Measurements from ENCODE around the gene BCL7C.
A peak's percentile ranks its signal among the peaks of the same experiment; 100 is the strongest.
"Not testable (repeated sequence)": the region's sequence is repeated elsewhere in the genome, so short reads cannot be mapped to it uniquely, and the experiment has no call there.

Gene BCL7C

DNA sequence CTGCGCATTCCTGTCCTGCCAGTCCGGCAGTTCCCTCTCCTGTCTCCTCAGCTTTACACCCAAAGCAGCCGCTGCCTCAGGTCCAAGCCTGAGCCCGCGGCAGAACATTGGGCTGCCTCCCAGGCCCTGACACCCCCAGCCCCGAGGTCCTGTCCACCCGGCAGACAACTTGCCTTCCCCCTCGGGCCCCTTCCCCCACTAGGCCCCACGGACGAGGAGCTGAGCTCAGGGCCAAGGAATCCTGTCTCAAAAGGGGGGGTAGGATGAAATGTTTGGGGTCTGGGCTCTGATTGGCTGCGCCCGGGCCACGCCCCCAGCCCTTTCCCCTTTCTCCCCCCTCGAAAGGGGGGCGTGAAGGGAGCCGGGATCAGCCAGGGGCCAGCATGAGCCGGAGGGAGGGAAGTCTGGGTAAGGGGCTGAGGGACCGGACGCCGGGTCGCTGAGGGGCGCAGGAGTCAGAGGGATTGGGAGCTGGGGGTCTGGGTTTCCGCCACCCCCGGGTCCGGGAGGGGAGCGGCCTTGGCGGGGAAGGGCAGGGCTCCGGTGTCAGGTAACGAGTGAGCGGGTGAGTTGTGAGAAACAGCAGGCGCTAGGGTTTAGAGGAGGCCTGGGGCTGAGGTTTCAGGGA is 2.5 kb upstream of the BCL7C start, which contains the start of gene CTF1:
Gene CTF1 (plus strand): TSS at position 354 of the 628 bp plus-strand sequence. CDS start 30 bp downstream, at position 384.
- DNase-seq (ENCODE audit: low read depth in 3 of 3, low spot score in 1 of 3) = no peak

DNA sequence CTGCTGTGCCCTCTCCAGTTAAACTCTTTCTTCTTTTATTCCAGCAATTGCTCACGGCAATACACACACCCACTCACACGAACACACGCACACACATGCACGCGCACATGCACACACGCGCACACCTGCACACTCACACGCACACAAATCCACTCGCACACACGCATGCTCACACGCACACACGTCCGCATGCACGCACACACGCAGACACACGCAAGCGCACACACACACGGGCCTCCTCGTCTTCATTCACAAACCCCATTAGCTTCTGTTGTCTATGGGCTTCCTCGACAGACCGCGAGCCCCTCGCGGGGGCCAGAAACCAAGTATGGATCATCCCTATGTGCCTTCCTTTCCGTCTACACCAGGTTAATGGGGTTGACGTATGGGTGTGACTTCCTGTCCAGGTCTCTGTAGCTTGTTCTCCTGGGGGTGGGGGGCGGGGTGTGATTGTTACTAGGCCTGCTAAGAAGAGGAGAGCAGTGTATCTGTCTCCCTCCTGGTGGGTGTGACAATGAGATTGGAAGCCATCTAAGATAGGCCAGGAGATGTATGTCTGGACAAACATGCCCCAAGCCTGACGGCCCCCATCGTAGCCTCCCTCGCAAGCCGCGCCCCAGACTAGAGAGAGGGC is 1.9 kb upstream of the BCL7C start:
- DNase-seq (ENCODE audit: low read depth in 3 of 3, low spot score in 1 of 3) = no peak

DNA sequence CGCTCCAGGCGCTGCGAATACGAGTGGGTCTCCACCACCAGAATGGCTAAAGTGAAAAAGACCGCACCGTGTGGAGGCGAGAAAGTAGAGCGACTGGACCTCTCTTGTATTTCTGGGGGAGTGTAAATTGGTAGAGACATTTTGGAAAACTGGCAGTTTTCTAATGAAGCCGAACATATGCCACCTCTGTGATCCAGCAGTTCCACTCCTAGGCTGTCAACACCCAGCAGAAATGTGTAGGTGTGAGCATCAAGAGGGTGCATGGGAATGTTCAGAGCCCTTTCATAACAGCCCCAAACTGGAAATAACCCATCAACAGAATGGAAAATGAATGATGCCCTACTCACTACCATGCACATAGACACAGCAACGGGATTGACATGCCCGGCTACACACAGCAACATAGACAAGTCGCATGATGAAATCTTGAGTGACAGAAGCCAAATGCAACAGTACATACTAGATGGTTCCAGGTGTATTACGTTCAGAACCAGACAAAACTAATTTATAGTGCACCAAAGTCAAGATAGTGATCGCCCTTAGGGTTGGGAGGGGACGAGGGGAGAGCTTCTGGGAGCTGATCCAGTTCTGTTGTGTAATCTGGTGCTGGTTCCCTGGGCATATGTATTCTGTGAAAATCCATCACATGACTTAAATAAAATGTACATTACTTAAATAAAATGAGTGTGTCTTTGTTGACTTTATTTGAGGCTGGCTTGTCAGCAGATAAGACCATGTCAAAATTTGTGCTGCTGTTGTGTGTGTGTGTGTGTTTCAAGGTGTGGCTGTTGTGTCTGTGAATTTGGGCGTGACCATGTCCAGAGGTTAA is 877 bp upstream of the BCL7C start:
- DNase-seq (ENCODE audit: low read depth in 3 of 3, low spot score in 1 of 3) = no peak

DNA sequence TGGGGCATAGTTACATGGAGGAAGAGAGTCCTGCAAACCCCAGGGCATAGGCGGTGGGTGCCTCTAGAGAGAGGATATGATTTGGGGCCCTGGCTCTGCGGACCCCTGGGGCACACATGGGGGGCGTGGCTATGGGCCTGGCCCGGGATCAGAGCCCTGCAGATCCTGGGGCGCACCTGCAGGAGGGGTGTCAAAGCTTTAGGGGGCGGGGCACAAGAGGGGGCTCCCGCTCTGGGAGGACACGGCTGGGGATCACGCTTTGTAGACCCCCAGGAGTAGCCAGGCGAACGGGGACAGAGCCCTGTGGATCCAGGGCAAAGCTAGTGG is 497 bp downstream of the BCL7C start:
- DNase-seq (ENCODE audit: low read depth in 3 of 3, low spot score in 1 of 3) = no peak

DNA sequence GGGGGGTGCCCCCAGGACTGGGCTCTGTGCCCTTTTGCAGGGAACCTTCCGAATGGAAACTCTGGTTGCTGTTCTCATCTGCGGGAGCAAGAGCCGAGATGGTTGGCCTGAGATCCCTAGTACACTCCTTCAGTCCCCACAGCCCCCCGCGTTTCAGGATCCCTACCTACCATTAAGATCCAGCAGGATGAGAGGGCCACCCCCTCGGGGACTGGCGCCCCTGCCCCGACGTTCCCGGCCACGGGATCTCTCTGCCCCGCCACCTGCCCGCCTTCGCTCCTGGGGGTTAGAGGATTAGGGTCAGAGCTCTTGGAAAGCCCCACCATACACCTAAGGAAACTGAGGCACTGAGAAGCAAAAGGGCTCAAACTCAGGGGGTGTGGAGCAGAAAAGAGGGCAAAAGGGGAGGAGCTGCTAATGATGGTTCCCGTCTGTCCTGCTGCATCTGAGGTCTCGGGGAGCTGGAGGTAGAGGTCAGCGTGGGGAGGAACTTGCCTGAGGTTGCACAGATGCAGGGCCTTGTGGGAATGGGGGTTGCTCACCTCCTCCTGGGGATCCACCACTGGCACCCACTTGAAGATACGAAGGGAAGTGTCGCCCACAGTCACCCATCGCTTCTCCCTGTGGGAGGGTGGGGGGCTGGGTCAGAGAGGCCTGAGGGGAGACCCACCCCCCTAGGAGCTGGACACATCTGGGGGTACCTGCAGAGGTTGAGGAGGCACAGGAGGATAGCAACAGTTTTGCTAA is 1.0 kb downstream of the BCL7C start:
- no peak for DNase-seq (ENCODE audit: low read depth in 3 of 3, low spot score in 1 of 3)

DNA sequence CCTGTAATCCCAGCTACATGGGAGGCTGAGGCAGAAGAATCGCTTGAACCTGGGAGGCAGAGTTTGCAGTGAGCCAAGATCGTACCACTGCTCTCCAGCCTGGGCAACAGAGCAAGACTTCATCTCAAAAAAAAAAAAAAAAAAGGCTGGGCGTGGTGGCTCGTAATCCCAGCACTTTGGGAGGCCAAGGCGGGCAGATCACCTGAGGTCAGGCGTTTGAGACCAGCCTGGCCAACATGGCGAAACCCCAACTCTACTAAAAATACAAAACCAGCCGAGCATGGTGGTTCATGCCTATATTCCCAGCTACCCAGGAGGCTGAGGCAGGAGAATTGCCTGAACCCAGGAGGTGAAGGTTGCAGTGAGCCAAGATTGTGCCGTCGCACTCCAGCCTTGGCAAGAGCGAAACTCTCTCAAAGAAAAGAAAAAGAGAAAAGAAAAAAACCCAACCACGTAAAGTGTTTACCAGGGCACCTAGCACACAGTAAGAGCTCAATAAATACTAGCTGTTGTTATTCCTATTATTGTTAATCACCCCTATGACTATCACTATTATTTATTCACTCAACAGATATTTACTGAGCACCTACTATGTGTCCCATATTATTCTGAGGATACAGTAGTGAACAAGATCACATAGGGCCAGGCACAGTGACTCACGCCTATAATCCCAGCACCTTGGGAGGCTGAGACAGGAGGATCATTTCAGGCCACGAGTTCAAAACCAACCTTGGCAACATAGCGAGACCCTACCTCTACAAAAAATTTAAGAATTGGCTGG is 2.6 kb downstream of the BCL7C start:
- not testable (repeated sequence) for DNase-seq (ENCODE audit: low read depth in 3 of 3, low spot score in 1 of 3)

DNA sequence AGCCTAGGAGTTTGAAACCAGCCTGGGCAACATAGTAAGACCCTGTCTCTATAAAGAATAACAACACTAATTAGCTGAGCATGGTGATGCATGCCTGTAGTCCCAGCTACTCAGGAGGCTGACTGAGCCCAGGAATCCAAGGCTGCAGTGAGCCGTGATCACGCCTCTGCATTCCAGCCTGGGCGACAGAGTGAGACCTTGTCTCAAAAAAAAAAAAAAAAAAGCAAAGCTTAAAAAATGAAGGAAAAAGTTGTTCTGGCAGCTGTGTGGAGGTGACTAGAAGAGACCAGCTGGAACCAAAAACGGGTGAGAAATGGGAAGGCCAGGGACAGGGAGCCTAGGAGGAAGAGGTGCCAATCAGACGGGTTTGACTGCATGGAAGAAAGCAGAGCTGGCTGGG is 4.2 kb downstream of the BCL7C start:
- DNase-seq (ENCODE audit: low read depth in 3 of 3, low spot score in 1 of 3) = no peak

DNA sequence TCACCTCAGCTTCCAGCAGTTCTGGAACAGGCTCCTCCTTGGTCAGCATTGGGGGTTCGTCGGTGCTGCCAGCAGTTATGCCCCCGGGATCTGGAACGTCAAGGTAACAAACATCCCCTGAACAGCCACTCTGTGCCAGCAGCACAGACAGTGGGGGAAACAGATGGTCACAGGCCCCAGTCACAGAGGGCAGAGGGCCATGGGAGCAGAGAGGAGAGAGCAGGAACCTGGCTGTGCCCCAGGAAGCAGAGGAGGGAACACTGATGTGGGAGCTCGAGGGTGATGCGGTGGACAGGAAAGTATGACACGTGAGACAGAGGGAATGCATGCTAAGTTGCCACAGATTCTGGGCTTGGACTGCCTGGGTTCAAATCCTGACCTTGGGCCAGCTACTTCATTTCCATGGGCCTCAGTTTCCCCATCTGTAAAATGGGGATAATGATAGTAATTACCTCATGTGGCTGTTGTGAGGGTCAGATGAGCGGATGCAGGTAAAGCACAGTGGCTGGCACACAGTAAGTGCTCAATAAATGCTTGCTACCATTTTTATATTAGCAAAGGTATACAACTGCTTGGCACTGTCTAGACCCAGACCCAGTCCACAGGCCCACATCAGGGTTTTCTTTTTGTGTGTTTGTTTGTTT is 4.9 kb downstream of the BCL7C start:
- no peak for DNase-seq (ENCODE audit: low read depth in 3 of 3, low spot score in 1 of 3)

DNA sequence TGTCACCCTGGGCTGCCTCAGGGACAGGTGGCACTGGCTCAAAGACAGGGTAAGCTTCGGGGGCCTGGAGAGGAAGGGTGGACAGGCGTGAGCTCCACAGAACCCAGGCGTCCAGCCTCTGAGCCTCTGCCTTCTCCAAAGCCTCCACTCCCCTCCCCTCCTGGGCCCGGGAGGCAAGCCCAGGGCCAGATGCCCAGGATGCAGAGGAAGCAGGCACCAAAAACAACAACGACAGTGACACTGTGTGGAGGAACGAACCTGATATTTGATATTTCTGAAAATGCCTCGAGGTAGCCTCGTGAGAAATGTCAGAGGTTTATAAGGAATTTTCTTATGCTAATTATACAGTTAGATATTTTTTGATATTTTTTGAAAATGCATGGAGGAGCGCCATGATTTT is 6.0 kb downstream of the BCL7C start:
- no peak for DNase-seq (ENCODE audit: low read depth in 3 of 3, low spot score in 1 of 3)

DNA sequence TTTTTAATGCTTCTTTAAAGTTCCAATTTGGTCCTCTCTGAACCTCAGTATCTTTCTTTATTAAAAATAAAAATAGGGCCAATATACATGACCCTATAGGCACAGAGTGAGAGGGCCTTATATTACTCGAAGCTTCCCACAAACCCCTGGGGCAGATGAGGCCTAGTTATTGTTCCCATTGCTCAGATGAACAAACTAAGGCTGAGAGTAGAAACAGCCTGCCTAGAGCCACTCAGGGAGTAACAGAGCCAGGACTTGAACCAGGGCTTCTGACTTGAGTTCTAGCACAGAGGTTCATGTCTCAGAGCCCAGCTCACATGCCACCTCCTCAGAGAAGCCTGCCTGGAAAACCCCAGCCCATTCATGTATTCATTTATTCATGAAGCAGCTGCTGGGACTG is 7.7 kb downstream of the BCL7C start:
- DNase-seq (ENCODE audit: low read depth in 3 of 3, low spot score in 1 of 3) = no peak

DNA sequence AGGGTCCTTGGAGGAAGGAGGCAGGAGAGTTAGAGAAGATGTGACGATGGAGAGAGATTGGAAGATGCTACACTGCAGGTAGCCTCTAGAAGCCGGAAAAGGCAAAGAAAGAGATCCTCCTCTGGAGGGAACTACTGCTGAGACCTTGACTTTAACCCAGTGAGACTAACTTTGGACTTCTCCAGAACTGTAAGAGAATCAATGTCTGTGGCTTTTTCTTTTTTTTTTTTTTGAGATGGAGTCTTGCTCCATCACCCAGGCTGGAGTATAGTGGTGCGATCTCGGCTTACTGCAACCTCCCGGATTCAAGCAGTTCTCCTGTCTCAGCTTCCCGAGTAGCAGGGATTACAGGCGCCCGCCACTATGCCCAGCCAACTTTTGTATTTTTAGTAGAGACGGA is 8.7 kb downstream of the BCL7C start:
- no peak for DNase-seq (ENCODE audit: low read depth in 3 of 3, low spot score in 1 of 3)

DNA sequence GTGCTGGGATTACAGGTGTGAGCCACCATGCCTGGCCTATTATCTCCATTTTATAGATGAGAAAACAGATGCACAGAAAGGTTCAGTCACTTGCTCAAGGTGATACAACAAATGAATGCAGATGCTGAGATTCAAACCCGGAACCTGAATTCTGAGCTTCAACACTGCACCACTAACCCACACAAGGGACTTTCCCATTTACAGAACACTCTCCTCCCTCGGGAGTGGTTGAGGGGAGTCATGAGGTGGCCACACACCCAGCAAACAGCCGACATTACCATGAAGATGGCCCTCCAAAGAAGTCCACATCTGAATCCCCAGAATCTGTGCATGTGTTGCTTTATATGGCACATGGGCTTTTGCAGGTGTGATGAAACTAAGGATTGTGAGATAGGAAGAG is 9.1 kb downstream of the BCL7C start:
- DNase-seq (ENCODE audit: low read depth in 3 of 3, low spot score in 1 of 3) = no peak

DNA sequence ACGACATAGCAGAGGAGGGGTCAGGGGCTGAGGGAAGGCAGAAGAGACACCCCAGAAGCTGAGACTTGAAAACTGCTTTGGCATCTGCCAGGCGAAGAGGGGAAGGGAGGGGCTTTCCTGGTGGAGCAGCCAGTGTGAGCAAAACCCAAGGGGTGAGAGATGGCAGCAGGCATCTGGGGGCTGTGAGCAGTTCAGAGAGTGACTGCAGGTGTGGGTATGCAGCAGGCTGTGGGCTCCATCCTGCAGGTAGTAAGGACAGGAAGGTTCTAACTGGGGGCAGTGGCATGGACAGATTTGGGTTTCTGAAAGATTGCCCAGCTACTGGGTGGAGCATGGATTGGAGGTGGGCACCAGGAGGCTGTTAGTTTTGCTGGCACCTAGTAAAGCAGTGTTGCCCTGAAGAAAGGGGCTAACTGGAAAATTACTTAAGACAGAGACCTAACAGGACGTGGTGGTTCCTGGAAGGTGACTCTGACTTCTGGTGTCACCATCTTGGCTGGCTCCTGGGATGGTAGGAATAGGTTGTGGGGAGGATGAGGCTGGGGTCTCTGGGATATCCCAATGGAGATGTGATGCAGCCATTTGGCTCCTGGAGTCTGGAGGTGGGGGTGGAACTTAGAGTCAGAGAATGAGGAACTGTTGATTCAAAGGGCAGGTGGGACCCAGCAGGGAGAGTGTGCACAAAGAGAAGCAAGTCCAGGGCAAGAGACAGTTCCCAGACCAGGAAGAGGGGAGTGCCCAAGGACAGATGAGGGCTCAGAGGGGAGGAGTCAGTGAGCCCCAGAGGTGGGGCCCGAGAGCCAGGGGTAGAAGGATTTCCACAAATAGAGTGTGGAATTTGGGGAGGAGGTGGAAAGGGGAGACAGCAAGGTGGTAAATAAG is 11.2 kb downstream of the BCL7C start:
- no peak for DNase-seq (ENCODE audit: low read depth in 3 of 3, low spot score in 1 of 3)

DNA sequence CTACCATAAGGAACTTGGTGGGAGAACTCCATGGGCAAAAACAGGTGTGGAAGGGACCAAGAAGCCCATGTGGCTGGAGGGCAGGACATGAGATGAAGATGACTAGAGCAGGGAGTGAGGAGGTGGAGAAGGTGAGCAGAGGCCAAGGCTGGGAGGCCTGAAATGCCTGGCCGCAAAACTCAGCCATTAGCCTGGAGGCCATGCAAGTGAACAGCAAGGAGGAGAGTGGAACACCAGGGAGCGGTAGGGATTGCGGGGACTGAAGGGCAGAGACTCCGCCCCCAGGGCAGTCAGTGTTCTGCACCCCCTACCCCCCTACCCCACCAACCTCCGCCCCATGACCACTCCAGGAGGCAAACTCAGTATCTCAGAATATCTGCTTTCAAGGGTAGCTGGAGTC is 17.0 kb downstream of the BCL7C start:
- no peak for DNase-seq (ENCODE audit: low read depth in 3 of 3, low spot score in 1 of 3)

DNA sequence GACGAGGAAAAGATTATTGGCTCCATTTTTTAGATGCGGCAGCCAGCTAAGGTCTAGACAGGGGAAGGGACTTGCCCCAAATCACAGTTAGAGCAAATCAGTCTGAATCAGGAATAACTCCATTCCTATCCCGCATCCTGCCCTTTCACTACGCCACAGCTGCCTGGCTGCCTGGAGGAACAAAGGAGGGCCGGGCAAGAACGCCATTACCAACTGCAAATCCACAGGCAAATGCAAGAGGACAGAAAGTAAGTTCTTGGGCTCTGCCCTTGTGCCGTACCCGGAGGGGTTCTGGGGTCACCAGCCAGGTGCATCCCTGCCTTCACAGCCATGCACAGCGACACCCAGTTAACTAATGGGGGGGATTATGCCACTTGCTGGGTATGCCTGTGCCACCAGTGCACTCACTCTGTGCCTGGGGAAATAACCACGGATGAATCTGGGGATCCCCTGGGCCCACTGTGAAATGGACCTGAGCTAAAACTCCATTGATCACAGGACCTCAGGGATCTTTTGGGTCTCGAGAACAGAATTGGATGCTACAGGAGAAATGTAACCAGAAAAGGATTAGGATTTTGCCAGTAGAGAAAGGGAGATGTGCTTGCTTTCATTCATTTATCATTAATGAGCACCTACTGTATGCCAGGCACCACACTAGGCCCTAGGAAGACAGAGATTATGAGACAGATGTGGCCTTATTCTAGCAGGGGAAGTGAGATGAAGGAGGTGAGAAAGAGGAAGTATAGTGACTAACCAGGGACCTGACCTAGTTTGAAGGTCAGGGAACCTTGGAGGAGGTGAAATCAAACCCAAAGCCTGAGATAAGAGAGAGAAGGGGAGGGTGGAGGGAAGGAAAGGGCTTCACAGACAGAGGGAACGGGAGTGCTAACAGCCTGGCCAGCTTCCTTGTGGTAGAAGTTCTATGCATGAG is 17.7 kb downstream of the BCL7C start:
- no peak for DNase-seq (ENCODE audit: low read depth in 3 of 3, low spot score in 1 of 3)

DNA sequence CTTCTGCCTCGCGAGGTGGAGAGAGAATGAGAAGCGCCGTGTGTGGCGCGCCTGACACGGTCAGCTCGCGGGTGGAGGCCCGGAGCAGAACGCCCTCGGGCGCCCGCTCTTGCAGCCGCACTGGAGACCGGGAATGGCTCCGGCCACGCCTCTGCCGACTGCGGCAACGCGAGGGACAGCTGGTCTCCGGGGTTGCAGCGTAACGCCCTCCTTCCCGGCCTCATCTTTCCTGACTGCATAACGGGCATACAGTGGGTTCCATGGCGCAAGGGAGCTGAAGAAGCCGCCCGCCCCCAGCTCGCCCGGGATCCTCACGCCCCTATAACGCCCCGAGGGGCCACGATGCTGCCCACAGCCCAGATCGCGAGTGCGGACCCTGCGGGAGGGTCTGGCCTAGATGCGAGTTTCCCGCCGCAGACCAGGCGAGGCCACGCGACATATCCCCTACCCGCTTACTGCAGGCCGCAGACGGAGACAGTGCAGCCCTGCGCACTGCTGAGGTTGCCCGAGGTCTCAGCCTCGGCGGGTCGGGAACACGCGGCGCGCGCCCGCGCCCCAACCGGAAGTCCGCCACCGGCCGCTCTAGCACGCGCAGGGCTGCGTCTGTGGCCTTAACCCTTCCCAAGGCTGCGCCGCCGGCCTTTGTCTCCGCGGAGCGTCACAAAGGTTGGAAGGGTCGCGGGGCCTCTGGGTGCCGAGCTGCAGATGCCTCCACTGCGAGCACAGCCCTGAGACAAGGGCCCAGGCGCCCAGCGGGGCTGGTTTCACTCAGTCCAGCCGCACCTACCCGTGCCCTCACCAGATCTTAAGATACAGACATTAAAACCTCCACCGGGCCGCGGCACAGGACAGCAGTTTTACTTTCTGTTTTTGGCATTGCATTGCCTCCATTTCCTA is 18.8 kb downstream of the BCL7C start:
- peak; percentile 70 to 84 (median 78) for DNase-seq (ENCODE audit: low read depth in 3 of 3, low spot score in 1 of 3)

DNA sequence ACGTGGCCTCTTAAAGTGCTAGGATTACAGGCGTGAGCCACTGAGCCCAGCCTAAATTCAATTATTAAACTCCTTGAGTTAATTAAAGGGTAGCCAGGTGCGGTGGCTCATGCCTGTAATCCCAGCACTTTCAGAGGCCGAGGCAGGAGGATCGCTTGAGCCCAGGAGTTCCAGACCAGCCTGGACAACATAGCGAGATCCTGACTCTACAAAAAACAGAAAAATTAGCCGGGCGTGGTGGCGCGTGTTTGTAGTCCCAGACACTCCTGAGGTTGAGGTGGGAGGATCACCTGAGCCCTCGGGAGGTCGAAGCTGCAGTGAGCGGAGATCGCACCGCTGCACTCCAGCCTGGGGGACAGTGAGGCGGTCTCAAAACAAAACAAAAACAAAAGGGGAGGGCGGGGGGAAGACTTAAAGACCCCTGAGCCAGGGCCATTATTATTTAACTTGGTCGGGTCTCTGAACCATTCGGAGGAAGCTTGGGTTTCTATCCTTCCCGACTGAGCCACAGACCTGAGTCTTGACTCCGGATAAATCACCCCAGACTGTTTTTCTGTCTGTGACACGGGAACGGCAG is 19.5 kb downstream of the BCL7C start:
- DNase-seq (ENCODE audit: low read depth in 3 of 3, low spot score in 1 of 3) = no peak
